CD4-positive, alpha-beta T cell treated with Interleukin-15 for 4 hours (primary cell): ENCODE results near the gene ZYG11A.

Source experiments
- DNase-seq: peaks from one replicate; pipeline ENCODE4 v3.0.0-alpha.2; 2020; ENCODE audit warnings: low spot score

ZYG11A gene

GRCh38 chr1:52918201-52918600 is 75.6 kb downstream of the ZYG11A start:
- no peak for DNase-seq

- peak; percentile 13 for DNase-seq
These were observed 76.6 kb downstream of the ZYG11A start for GRCh38 chr1:52919051-52919722.

- no peak for DNase-seq
These were observed 77.3 kb downstream of the ZYG11A start for GRCh38 chr1:52919723-52920483.

- DNase-seq: no peak
These were observed 78.3 kb downstream of the ZYG11A start for GRCh38 chr1:52920791-52921291.

GRCh38 chr1:52925571-52926005 is 83.0 kb downstream of the ZYG11A start:
- no peak for DNase-seq

GRCh38 chr1:52926864-52927211 is 84.3 kb downstream of the ZYG11A start:
- no peak for DNase-seq

- DNase-seq: peak; percentile 78
These were observed 84.9 kb downstream of the ZYG11A start, which contains the start of gene SCP2 for GRCh38 chr1:52927212-52928014. SCP2 (plus strand) TSS chr1:52927276; CDS start chr1:52927397, 121 bp downstream.

- no peak for DNase-seq
These were observed 85.5 kb downstream of the ZYG11A start for GRCh38 chr1:52928015-52928404.

- no peak for DNase-seq
These were observed 86.5 kb downstream of the ZYG11A start for GRCh38 chr1:52929019-52929418.

- no peak for DNase-seq
These were observed 95.0 kb downstream of the ZYG11A start for GRCh38 chr1:52937433-52938182.

- no peak for DNase-seq
These were observed 95.6 kb downstream of the ZYG11A start for GRCh38 chr1:52938183-52938451.

GRCh38 chr1:52943876-52944416 is 101.4 kb downstream of the ZYG11A start:
- DNase-seq: no peak

- no peak for DNase-seq
These were observed 102.0 kb downstream of the ZYG11A start for GRCh38 chr1:52944566-52944965.
